AML-193 (cell line): ENCODE results near the gene SMC1A.

Experiments used
- DNase-seq, 2 experiments: peaks; one replicate each; lab custom pipeline; 2025; lab: John Stamatoyannopoulos, UW

Gene SMC1A

GRCh38 chrX:53340852-53341645 lies 81.4 kb downstream of the SMC1A start:
- DNase-seq, result no peak

- no peak for DNase-seq
These were observed 85.4 kb downstream of the SMC1A start for GRCh38 chrX:53337101-53337500.

- DNase-seq, result no peak
These were observed 88.6 kb downstream of the SMC1A start for GRCh38 chrX:53333853-53334252.

- DNase-seq, result no peak
These were observed 90.2 kb downstream of the SMC1A start for GRCh38 chrX:53332204-53332603.

GRCh38 chrX:53330331-53330730 lies 92.1 kb downstream of the SMC1A start:
- DNase-seq, result no peak

- no peak for DNase-seq
These were observed 97.7 kb downstream of the SMC1A start for GRCh38 chrX:53324803-53325202.
